Activated T-helper 1 cell treated with anti-CD3 and anti-CD28 coated beads, Interleukin-12 subunit alpha, Interleukin-12 subunit beta, Interleukin-2, Interleukin-4 antibody, amounts not matched to agents 30 ng/mL and 10 ng/mL and 1 ng/mL, durations not matched to agents 14 hours and 24 hours and 36 hours (primary cell): ENCODE data around the gene RET. TPM values are rescaled to one million over a fixed set of nuclear protein-coding genes. Genes with fewer than 3 reads are reported as not detected.

Experiments
- DNase-seq: peaks from one replicate; pipeline ENCODE4 v3.0.0; 2021; ENCODE audit warnings: low spot score
- H3K27ac Mint-ChIP-seq: one replicate; pipeline ENCODE4 v1.8.0; 2021; ENCODE audit warnings: mild to moderate bottlenecking, mixed read lengths
- H3K27me3 Mint-ChIP-seq: one replicate; pipeline ENCODE4 v1.8.0; 2022; ENCODE audit warnings: mild to moderate bottlenecking, moderate library complexity, mixed read lengths; ENCODE audit not compliant: insufficient read depth
- H3K36me3 Mint-ChIP-seq: one replicate; pipeline ENCODE4 v1.8.0; 2021; ENCODE audit warnings: low read depth, mixed read lengths
- H3K4me1 Mint-ChIP-seq: one replicate; pipeline ENCODE4 v1.8.0; 2021; ENCODE audit warnings: low read depth, mixed read lengths
- H3K4me3 Mint-ChIP-seq: one replicate; pipeline ENCODE4 v1.8.0; 2021; ENCODE audit warnings: mild to moderate bottlenecking, moderate library complexity, mixed read lengths
- H3K9me3 Mint-ChIP-seq: one replicate; pipeline ENCODE4 v1.8.0; 2021; ENCODE audit warnings: mixed read lengths
- intact Hi-C: fragments of 100-400 bp; cut with micrococcal nuclease; formaldehyde crosslinking; loops from one replicate; pipeline ENCODE4 v1.15.1; 2024
- total RNA-seq: library from RNA; stranded (reverse); gene quantifications from 2 replicates; pipeline ENCODE4 v1.2.3, GENCODE V29; 2022

Gene RET
- total RNA-seq, 1 donor from 2014 or later: 0.31 TPM

- DNase-seq: no peak
- Mint-ChIP-seq H3K27me3 (no peaks in the 10 kb centered on the region), H3K27ac (no peak overlapping the region), H3K4me1 (no peaks in the 10 kb centered on the region), H3K4me3 (no peak overlapping the region), H3K36me3 (no peaks in the 10 kb centered on the region), H3K9me3 (no peaks in the 10 kb centered on the region)
- intact Hi-C loops: no loop called here
Observed at GRCh38 chr10:43040482-43041256, 36.2 kb upstream of the RET start.

- intact Hi-C loops: no loop called here
Observed at GRCh38 chr10:43041422-43042342, 35.2 kb upstream of the RET start.

GRCh38 chr10:43042503-43043341 lies 34.1 kb upstream of the RET start:
- intact Hi-C loops: no loop called here
- no peak overlapping the region for H3K27ac Mint-ChIP-seq
- no peak for DNase-seq
- H3K36me3 Mint-ChIP-seq: no peaks in the 10 kb centered on the region
- H3K4me3 Mint-ChIP-seq: no peak overlapping the region
- no peaks in the 10 kb centered on the region for H3K9me3 Mint-ChIP-seq
- no peaks in the 10 kb centered on the region for H3K27me3 Mint-ChIP-seq
- no peaks in the 10 kb centered on the region for H3K4me1 Mint-ChIP-seq

More at GRCh38 chr10:43041422-43042342, 35.2 kb upstream of the RET start:
- Mint-ChIP-seq H3K36me3 (no peaks in the 10 kb centered on the region), H3K27me3 (no peaks in the 10 kb centered on the region), H3K4me1 (no peaks in the 10 kb centered on the region), H3K9me3 (no peaks in the 10 kb centered on the region), H3K27ac (no peak overlapping the region), H3K4me3 (no peak overlapping the region)
- no peak for DNase-seq

DNA sequence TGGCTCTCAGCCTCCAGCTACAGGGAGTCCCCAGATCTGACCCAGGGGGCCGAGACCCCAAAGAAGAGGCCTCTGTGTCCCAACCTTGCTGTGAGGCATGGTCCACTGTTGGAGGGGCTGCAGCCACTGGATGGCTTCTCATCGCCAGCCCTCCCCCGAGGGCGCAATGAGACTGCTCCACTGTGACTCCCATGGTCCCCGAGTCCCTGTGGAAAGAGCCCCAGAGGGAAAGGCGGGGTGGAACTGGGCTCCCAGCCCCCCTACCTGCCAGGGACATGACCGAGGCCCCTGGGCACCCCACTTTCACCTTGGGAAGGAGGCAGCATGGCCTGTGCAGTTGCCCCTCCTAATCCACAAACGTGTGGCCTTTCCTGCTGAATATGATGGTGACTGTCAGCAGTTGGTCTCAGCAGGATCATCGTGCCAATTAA lies 33.5 kb upstream of the RET start:
- Mint-ChIP-seq H3K4me1 (no peaks in the 10 kb centered on the region), H3K36me3 (no peaks in the 10 kb centered on the region), H3K9me3 (no peaks in the 10 kb centered on the region), H3K4me3 (no peak overlapping the region), H3K27ac (no peak overlapping the region), H3K27me3 (no peaks in the 10 kb centered on the region)
- no peak for DNase-seq
- intact Hi-C loops: no loop called here

DNA sequence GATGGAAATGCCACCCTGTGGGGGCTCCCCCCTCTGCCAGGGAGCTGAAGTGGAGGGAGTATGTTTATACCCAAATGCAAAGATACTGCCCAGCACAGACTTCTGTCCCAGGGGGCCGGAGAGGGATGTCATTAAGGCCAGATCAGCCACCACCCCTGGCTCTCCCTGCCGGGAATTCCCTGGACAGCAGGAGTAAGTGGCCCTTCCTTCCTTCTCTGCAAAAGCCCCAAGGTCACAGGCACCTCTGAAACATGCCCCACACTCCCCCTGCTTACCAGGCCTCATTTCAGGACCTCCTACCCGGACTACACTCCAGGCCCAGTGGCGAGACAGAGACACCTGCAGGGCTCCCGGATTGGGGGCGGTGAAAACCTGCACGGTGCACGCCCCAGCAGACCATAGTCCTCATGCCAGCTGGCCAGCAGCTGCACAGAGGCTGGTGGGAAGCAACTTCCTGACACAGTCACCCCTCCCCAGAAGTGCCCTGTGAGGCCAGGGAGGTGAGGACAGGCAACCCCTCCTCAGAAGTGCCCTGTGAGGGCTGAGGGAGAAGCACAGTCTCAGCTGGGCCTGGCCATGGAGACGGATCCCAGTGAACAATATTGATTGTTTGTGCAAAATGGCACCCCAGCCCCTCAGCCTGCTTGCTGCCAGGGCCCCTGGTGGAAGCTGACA lies 33.0 kb upstream of the RET start:
- intact Hi-C loops: no loop called here
- Mint-ChIP-seq H3K9me3 (no peaks in the 10 kb centered on the region), H3K27ac (no peak overlapping the region), H3K36me3 (no peaks in the 10 kb centered on the region), H3K27me3 (no peaks in the 10 kb centered on the region), H3K4me3 (no peak overlapping the region), H3K4me1 (no peaks in the 10 kb centered on the region)
- no peak for DNase-seq

GRCh38 chr10:43044448-43044921 lies 32.4 kb upstream of the RET start:
- Mint-ChIP-seq H3K9me3 (no peaks in the 10 kb centered on the region), H3K4me3 (no peak overlapping the region), H3K36me3 (no peaks in the 10 kb centered on the region), H3K27ac (no peak overlapping the region), H3K4me1 (no peaks in the 10 kb centered on the region), H3K27me3 (no peaks in the 10 kb centered on the region)
- DNase-seq: no peak
- intact Hi-C loops: no loop called here

DNA sequence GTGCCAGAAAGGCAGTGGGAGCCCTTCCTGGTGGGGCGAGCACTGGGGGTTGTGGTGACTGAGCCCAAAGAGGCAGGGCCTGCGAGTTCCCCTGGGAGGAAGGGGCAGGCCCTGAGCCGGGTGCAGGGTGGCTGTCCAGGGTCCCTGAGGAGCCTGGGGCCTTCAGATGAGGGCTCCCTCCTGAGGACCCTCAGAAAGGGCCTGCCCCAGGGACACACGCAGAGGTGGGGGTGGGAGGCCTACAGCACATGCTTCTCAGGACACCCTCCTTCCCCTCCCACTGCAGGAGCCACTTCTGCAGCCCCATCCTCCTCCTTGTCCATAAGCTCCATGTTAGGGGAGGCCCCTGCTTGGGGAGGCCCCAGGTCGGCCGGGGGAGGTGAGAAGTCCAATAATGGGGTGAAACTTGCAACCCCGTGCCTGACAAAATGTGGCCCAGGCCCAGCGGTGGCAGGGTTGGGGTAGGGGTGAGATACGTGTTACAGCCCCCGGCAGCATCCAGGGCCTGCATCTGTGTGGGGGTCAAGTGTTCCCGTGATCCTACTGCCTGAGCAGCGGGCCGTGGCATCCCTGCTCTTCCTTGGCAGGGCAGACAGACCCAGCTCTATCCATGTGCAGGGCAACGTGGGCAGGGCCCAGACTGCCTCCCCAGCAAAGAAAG lies 31.8 kb upstream of the RET start:
- H3K36me3 Mint-ChIP-seq: no peaks in the 10 kb centered on the region
- no peaks in the 10 kb centered on the region for H3K9me3 Mint-ChIP-seq
- intact Hi-C loops: no loop called here
- DNase-seq: no peak
- no peaks in the 10 kb centered on the region for H3K27me3 Mint-ChIP-seq
- no peak overlapping the region for H3K4me3 Mint-ChIP-seq
- no peak overlapping the region for H3K27ac Mint-ChIP-seq
- no peaks in the 10 kb centered on the region for H3K4me1 Mint-ChIP-seq

DNA sequence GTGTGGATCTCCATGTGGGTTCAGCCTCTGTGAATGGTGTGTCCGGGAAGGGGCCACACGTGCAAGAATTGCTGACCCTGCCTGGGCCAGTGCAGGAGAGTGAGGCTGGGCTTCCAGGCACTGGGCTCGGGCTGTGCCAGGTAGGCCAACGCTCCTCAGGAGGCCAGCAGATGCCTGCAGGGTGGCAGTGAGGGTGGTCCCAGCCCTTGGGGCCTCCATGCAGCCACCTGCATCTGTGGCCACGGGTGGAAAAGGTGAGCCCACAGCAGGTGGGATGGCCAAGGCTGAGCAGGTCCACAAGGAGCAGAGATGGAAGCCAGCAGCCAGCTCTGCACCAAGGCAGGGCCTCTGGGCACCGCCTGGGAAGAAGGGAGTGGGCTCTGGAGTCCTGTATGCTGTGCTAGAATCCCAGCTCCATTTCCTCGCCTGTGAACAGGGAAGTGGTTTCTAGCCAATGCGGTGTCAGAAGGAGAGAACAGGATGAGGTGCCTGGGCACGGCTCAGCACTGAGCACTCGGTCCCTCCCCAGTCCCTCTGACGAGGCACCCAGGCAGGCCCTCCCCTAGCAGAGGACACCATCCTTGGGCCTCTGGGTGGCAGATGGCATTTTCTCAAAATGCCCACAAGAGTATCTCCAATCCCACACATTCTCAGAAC lies 31.1 kb upstream of the RET start:
- no peak for DNase-seq
- Mint-ChIP-seq H3K4me1 (no peaks in the 10 kb centered on the region), H3K4me3 (no peak overlapping the region), H3K36me3 (no peaks in the 10 kb centered on the region), H3K27ac (no peak overlapping the region), H3K9me3 (no peaks in the 10 kb centered on the region), H3K27me3 (no peaks in the 10 kb centered on the region)
- intact Hi-C loops: no loop called here

DNA sequence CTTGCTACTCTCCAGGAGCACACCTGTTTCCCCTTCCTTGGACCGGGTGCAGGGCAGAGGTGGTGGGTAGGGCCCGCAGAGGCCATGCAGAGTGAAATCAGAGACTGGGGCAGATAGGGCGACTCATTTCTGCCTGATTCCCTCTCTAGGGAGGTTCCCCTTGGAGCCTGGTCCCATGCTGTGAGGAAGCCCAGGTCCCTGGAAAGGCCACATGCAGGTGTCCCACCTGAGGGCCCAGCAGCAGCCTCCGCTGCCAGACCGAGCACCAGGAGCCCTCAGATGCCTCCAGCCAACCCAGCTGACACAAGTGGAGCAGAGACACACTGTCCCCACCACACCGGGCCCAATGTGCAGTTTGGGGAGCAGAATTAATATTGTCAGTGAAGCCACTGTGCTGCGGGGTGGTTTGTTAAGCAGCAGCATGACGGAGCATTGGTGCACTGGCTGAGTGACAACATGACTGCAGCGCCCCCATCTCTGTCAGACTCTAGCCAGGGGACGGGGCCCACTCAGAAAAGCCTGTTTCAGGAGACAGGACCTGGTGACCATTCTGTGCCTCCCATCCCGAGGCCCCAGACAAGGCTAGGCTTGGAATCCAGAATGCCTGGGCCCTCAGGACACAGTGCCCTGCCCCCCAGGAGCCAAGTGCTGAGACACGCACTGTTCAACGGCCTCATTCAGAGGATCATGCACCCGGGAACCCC lies 30.4 kb upstream of the RET start:
- intact Hi-C loops: no loop called here
- H3K4me1 Mint-ChIP-seq: no peaks in the 10 kb centered on the region
- H3K27me3 Mint-ChIP-seq: no peaks in the 10 kb centered on the region
- H3K9me3 Mint-ChIP-seq: no peaks in the 10 kb centered on the region
- no peak overlapping the region for H3K27ac Mint-ChIP-seq
- H3K4me3 Mint-ChIP-seq: no peak overlapping the region
- H3K36me3 Mint-ChIP-seq: no peaks in the 10 kb centered on the region
- no peak for DNase-seq

DNA sequence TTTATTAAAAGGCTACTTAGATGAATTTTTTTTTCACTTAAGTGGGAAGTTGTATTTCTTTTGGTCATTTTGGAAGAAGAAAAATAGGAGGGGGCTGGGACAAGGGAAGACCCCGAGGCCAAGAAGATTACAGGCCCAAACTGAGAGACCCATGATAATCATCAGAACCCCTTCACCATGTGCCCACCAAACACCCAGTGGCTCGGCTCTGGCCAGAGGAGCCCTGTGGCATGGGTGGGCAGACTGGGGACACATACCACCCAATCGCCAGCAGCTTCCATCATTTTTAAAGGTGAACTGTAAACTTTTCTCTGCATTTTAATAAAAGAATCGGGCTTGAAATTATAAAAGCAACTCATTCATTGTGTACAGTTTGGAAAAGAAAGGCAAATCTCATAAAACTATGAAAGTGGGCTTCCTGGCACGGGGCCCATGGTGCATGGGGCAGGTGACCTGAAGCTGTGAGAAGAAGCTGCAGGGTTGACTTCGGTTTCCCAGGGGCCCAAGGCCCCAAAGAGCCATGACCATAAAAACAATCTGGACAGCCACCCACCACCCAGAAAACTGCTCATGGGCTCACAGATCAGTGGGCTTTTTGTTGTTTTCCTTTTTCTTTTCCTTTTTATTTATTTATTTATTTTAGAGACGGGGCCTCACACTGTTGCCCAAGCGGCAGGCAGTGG lies 29.4 kb upstream of the RET start:
- intact Hi-C loops: no loop called here
- Mint-ChIP-seq H3K27me3 (no peaks in the 10 kb centered on the region), H3K9me3 (no peaks in the 10 kb centered on the region), H3K36me3 (no peaks in the 10 kb centered on the region), H3K27ac (no peak overlapping the region), H3K4me3 (no peak overlapping the region), H3K4me1 (no peaks in the 10 kb centered on the region)
- DNase-seq: no peak
